ENCODE measurements around the gene SMIM45.

SMIM45 gene

DNA sequence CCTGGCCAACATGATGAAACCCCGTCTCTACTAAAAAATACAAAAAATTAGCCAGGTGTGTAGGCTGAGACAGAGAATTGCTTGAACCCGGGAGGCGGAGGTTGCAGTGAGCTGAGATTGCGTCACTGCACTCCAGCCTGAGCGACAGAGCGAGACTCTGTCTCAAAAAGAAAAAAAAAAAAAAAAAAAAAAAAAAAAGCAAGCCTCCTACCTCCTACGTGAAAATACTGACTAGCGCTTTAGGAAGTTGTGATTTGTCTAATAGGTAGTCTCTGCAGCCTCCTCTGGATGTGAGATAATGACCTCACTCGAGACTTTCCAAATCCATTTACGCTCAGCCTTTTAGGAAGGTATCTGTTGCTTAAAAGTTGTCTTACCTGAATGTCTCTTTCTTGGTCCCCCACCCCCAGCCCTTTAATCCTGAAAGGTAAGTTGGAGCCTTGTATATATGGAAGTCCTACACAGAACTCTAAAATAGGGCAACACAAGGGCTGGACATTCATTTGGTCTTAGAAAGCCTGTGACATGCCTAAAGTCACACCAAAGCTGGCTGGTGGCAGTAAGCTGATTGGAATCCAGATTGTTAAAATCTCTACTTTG lies 22.8 kb downstream of the SMIM45 start:
- H3K27me3 ChIP-seq (ENCODE audit: insufficient read depth, low read depth) = peaks cover 11% of the 10 kb centered on the region
- H3K79me2 ChIP-seq (ENCODE audit: insufficient read depth, low read depth) = no peaks in the 10 kb centered on the region
- H3K4me2 ChIP-seq = no peak overlapping the region
- no peak overlapping the region for H3K9ac ChIP-seq
- H3K36me3 ChIP-seq (ENCODE audit: insufficient read depth) = no peaks in the 10 kb centered on the region
- H3K4me1 ChIP-seq (ENCODE audit: low read depth, poor library complexity, severe bottlenecking) = no peaks in the 10 kb centered on the region
- H3K27ac ChIP-seq = no peak overlapping the region
- no peak overlapping the region for H2AFZ ChIP-seq (ENCODE audit: low read depth)
- H4K20me1 ChIP-seq (ENCODE audit: insufficient read depth) = no peaks in the 10 kb centered on the region
- no peak overlapping the region for H3K4me3 ChIP-seq (IDR thresholded peaks at IDR 0.05; ENCODE audit: insufficient read depth, low read depth, low read length)
- TF ChIP-seq, protein P1, sequence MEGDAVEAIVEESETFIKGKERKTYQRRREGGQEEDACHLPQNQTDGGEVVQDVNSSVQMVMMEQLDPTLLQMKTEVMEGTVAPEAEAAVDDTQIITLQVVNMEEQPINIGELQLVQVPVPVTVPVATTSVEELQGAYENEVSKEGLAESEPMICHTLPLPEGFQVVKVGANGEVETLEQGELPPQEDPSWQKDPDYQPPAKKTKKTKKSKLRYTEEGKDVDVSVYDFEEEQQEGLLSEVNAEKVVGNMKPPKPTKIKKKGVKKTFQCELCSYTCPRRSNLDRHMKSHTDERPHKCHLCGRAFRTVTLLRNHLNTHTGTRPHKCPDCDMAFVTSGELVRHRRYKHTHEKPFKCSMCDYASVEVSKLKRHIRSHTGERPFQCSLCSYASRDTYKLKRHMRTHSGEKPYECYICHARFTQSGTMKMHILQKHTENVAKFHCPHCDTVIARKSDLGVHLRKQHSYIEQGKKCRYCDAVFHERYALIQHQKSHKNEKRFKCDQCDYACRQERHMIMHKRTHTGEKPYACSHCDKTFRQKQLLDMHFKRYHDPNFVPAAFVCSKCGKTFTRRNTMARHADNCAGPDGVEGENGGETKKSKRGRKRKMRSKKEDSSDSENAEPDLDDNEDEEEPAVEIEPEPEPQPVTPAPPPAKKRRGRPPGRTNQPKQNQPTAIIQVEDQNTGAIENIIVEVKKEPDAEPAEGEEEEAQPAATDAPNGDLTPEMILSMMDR (conservative IDR thresholded peaks at IDR 0.05; ENCODE audit: low read depth, low read length) = no peak

DNA sequence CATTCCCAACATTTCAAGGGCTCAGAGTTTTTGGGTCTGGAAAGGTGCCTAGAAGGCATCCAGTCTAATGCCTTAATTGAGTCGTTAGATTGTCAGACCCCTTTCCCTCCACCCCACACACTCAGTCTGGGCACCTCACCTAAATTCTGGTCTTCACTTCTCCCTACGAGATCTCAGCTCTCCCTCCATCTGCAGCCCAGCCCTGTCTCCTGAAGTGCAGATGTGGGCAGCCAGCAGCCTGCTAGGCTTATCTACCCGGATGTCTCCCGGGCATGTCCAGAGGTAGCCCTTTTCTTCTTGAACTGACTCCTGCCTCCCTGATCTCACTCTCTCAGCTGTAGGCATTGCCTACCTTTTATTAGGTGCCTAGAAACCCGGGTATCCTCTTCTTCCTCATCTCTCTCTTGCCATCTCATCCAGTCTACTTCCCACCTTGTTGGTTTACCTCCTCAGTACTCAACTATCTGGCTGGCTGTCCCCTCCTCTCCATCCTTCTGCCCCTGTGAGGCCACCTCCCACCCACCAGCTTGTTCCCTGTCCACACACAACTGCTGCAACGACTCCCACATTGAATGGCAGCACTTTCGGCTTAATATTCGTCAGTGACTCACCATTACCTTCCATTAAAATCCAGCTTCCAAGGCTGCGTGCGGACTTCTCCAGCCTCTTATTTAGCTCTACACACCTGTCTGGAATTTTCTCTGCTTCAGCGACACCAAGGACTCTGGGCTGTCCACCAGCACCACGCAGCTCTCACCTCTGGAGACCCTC lies 23.5 kb downstream of the SMIM45 start:
- H3K36me3 ChIP-seq (ENCODE audit: insufficient read depth) = no peaks in the 10 kb centered on the region
- H3K27me3 ChIP-seq (ENCODE audit: insufficient read depth, low read depth) = peaks cover 11% of the 10 kb centered on the region
- H3K4me2 ChIP-seq = no peak overlapping the region
- H3K4me3 ChIP-seq (IDR thresholded peaks at IDR 0.05; ENCODE audit: insufficient read depth, low read depth, low read length) = no peak overlapping the region
- no peak overlapping the region for H3K9ac ChIP-seq
- H4K20me1 ChIP-seq (ENCODE audit: insufficient read depth) = no peaks in the 10 kb centered on the region
- no peak overlapping the region for H3K27ac ChIP-seq
- H2AFZ ChIP-seq (ENCODE audit: low read depth) = peak overlapping the region; percentile 71; the same call in 1 of the 2 replicates
- H3K79me2 ChIP-seq (ENCODE audit: insufficient read depth, low read depth) = no peaks in the 10 kb centered on the region
- no peaks in the 10 kb centered on the region for H3K4me1 ChIP-seq (ENCODE audit: low read depth, poor library complexity, severe bottlenecking)
- TF ChIP-seq, protein P1 (conservative IDR thresholded peaks at IDR 0.05; ENCODE audit: low read depth, low read length) = no peak

DNA sequence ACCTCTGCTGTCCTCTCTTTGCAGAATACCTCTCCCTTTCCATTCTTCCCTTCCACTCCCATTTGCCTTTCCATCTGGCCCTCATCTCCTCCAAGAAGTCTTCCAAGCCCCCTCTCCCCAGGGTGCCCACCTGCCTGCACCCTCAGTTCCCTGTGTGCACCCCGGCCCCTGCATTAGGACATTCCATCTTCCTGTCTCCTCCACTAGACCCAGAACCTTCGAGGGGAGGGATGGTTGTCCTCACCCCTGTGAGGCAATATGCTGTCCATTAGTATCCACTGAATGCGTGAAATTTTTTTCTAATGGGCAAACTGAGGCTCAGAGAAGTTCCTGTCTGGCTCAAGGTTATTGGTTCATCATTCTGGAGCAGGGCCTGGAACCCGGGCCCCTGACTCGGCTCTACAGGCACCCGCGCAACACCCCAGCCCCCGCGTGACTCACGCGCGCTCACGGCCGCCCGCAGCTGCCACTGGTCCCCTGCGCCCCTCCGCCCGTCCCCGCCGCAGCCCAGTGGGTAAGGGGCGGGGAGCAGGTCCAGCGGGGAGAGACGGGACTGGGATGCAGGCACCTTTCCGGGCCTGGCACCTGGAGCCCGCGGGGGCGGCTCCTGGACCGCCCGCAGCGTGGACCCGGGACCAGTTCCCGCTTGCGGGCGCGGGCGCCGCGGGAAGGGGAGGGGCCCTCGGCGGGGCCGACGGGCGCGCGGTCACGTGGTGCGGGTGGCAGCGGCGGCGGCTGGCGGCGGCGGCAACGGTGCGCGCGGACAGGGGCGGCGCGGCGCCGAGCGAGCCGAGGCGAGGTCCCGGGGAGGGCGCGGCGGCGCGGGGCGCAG lies 24.3 kb downstream of the SMIM45 start:
- Histone ChIP-seq H3K27me3 (ENCODE audit: insufficient read depth, low read depth) (peaks cover 11% of the 10 kb centered on the region), H3K9ac (no peak overlapping the region), H2AFZ (ENCODE audit: low read depth) (peak overlapping the region; percentile 71)

DNA sequence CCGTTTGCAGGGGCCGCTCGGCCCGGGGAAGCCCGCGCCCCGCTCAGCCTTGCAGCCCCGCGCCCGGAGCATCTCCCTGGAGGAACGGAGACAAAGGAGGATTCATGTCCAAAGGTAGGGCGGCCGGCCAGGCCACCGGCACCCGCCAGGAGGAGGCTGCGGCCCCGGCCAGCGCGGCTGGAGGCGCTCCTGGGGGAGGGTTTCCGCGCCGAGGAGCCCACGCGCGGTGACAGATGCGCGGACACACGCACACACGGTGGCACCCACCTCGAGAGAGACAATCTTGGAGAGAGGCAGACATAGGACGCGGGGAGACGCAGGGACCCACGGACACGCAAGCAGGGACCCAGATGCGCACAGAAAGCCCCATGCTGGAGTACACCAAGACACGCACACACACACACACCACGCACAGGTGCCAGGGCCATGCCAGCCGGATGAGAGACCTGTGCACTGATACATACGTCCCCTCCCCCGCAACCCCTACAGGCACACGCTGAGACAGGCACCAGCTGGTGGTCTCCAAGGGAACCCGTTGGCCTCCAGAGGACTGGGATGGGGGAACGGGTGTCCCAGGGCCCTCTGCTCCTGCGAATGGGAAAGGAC lies 25.1 kb downstream of the SMIM45 start:
- Histone ChIP-seq H3K4me3 (IDR thresholded peaks at IDR 0.05; ENCODE audit: insufficient read depth, low read depth, low read length) (no peak overlapping the region), H2AFZ (ENCODE audit: low read depth) (peak overlapping the region; percentile 38; the same call in 1 of the 2 replicates), H3K4me2 (peak overlapping the region; percentile 57), H3K4me1 (ENCODE audit: low read depth, poor library complexity, severe bottlenecking) (no peaks in the 10 kb centered on the region), H3K36me3 (ENCODE audit: insufficient read depth) (no peaks in the 10 kb centered on the region), H4K20me1 (ENCODE audit: insufficient read depth) (no peaks in the 10 kb centered on the region), H3K9ac (no peak overlapping the region), H3K27me3 (ENCODE audit: insufficient read depth, low read depth) (peaks cover 11% of the 10 kb centered on the region), H3K79me2 (ENCODE audit: insufficient read depth, low read depth) (no peaks in the 10 kb centered on the region), H3K27ac (no peak overlapping the region)
- TF ChIP-seq, protein P1 (conservative IDR thresholded peaks at IDR 0.05; ENCODE audit: low read depth, low read length) = no peak

More for the DNA sequence above, 24.3 kb downstream of the SMIM45 start:
- Histone ChIP-seq H3K4me2 (peak overlapping the region; percentile 42), H3K79me2 (ENCODE audit: insufficient read depth, low read depth) (no peaks in the 10 kb centered on the region), H3K36me3 (ENCODE audit: insufficient read depth) (no peaks in the 10 kb centered on the region), H3K27ac (no peak overlapping the region), H4K20me1 (ENCODE audit: insufficient read depth) (no peaks in the 10 kb centered on the region), H3K4me1 (ENCODE audit: low read depth, poor library complexity, severe bottlenecking) (no peaks in the 10 kb centered on the region), H3K4me3 (IDR thresholded peaks at IDR 0.05; ENCODE audit: insufficient read depth, low read depth, low read length) (no peak overlapping the region)
- TF ChIP-seq, protein P1 (conservative IDR thresholded peaks at IDR 0.05; ENCODE audit: low read depth, low read length) = no peak
